ENCODE data around the gene FGGY.

The FGGY gene

GRCh38 chr1:59315529-59316463 lies 18.9 kb downstream of the FGGY start:
- Histone ChIP-seq H2AFZ (ENCODE audit: low read depth, low read length, severe bottlenecking) (no peak overlapping the region), H3K27me3 (ENCODE audit: low read length) (no peaks in the 10 kb centered on the region), H3F3A (ENCODE audit: insufficient read depth) (no peaks in the 10 kb centered on the region), H3K4me2 (ENCODE audit: low read depth, low read length, poor library complexity, severe bottlenecking) (no peak overlapping the region), H3K9me3 (ENCODE audit: insufficient read depth, low read length) (no peaks in the 10 kb centered on the region), H3K79me2 (ENCODE audit: insufficient read depth, low read length) (no peaks in the 10 kb centered on the region), H3K9ac (ENCODE audit: low read length) (no peak overlapping the region), H3K9me2 (replicated peaks; ENCODE audit: insufficient read depth, low read length) (no peaks in the 10 kb centered on the region), H4K20me1 (ENCODE audit: low read depth, low read length) (no peaks in the 10 kb centered on the region), H3K36me3 (ENCODE audit: low read length) (no peaks in the 10 kb centered on the region), H3K4me3 (ENCODE audit: insufficient read depth, low read length, poor library complexity, severe bottlenecking) (no peak overlapping the region), H3K27ac (ENCODE audit: low read depth, low read length) (no peak overlapping the region)
- no peak for TF ChIP-seq CTCF (IDR thresholded peaks at IDR 0.05; ENCODE audit: insufficient read depth, low read length, poor library complexity, severe bottlenecking)
- no peak for TF ChIP-seq EZH2phosphoT487 (conservative IDR thresholded peaks at IDR 0.05; ENCODE audit: low read length)

GRCh38 chr1:59316497-59317128 lies 19.7 kb downstream of the FGGY start:
- Histone ChIP-seq H3K27me3 (ENCODE audit: low read length) (no peaks in the 10 kb centered on the region), H3K79me2 (ENCODE audit: insufficient read depth, low read length) (no peaks in the 10 kb centered on the region), H3K36me3 (ENCODE audit: low read length) (no peaks in the 10 kb centered on the region), H3K9me2 (replicated peaks; ENCODE audit: insufficient read depth, low read length) (no peaks in the 10 kb centered on the region), H3K9ac (ENCODE audit: low read length) (no peak overlapping the region), H3K4me2 (ENCODE audit: low read depth, low read length, poor library complexity, severe bottlenecking) (no peak overlapping the region), H3K9me3 (ENCODE audit: insufficient read depth, low read length) (no peaks in the 10 kb centered on the region), H3K27ac (ENCODE audit: low read depth, low read length) (no peak overlapping the region), H3F3A (ENCODE audit: insufficient read depth) (no peaks in the 10 kb centered on the region), H4K20me1 (ENCODE audit: low read depth, low read length) (no peaks in the 10 kb centered on the region), H3K4me3 (ENCODE audit: insufficient read depth, low read length, poor library complexity, severe bottlenecking) (no peak overlapping the region), H2AFZ (ENCODE audit: low read depth, low read length, severe bottlenecking) (no peak overlapping the region)
- TF ChIP-seq CTCF (IDR thresholded peaks at IDR 0.05; ENCODE audit: insufficient read depth, low read length, poor library complexity, severe bottlenecking), result no peak
- no peak for TF ChIP-seq EZH2phosphoT487 (conservative IDR thresholded peaks at IDR 0.05; ENCODE audit: low read length)

- no peaks in the 10 kb centered on the region for H3K36me3 ChIP-seq (ENCODE audit: low read length)
- H3K9ac ChIP-seq (ENCODE audit: low read length), result no peak overlapping the region
- H3F3A ChIP-seq (ENCODE audit: insufficient read depth), result no peaks in the 10 kb centered on the region
- no peaks in the 10 kb centered on the region for H3K79me2 ChIP-seq (ENCODE audit: insufficient read depth, low read length)
- no peak overlapping the region for H3K4me2 ChIP-seq (ENCODE audit: low read depth, low read length, poor library complexity, severe bottlenecking)
- H2AFZ ChIP-seq (ENCODE audit: low read depth, low read length, severe bottlenecking), result no peak overlapping the region
- no peak overlapping the region for H3K27ac ChIP-seq (ENCODE audit: low read depth, low read length)
- H3K9me2 ChIP-seq (replicated peaks; ENCODE audit: insufficient read depth, low read length), result no peaks in the 10 kb centered on the region
- no peaks in the 10 kb centered on the region for H3K27me3 ChIP-seq (ENCODE audit: low read length)
- no peaks in the 10 kb centered on the region for H3K9me3 ChIP-seq (ENCODE audit: insufficient read depth, low read length)
- TF ChIP-seq CTCF (IDR thresholded peaks at IDR 0.05; ENCODE audit: insufficient read depth, low read length, poor library complexity, severe bottlenecking), result no peak
- TF ChIP-seq EZH2phosphoT487 (conservative IDR thresholded peaks at IDR 0.05; ENCODE audit: low read length), result no peak
- H4K20me1 ChIP-seq (ENCODE audit: low read depth, low read length), result no peaks in the 10 kb centered on the region
- H3K4me3 ChIP-seq (ENCODE audit: insufficient read depth, low read length, poor library complexity, severe bottlenecking), result no peak overlapping the region
Observed at GRCh38 chr1:59317343-59317742, 20.4 kb downstream of the FGGY start.
